GM19463 (cell line): ENCODE measurements around the gene EPX.

Source experiments
- ATAC-seq: cut with Tn5 transposase; IDR thresholded peaks from one replicate; pipeline ENCODE4 v1.9.1; 2021; ENCODE audit warnings: mild to moderate bottlenecking, moderate library complexity; ENCODE audit not compliant: unreplicated experiment

Gene EPX

GRCh38 chr17:58224315-58224714 lies 31.8 kb downstream of the EPX start:
- no peak for ATAC-seq

- no peak for ATAC-seq
These were observed 35.2 kb downstream of the EPX start for GRCh38 chr17:58227733-58228132.

GRCh38 chr17:58228679-58229078 lies 36.2 kb downstream of the EPX start:
- no peak for ATAC-seq

- ATAC-seq: no peak
These were observed 36.9 kb downstream of the EPX start for GRCh38 chr17:58229384-58229783.

GRCh38 chr17:58229881-58230280 lies 37.4 kb downstream of the EPX start:
- ATAC-seq: no peak

- no peak for ATAC-seq
These were observed 39.1 kb downstream of the EPX start for GRCh38 chr17:58231641-58232040.

GRCh38 chr17:58232707-58233156 lies 40.2 kb downstream of the EPX start:
- ATAC-seq: peak; percentile 86

GRCh38 chr17:58233543-58233942 lies 41.0 kb downstream of the EPX start:
- peak; percentile 55 for ATAC-seq

- ATAC-seq: no peak
These were observed 42.0 kb downstream of the EPX start for GRCh38 chr17:58234512-58234911.

GRCh38 chr17:58235821-58236220 lies 43.3 kb downstream of the EPX start:
- no peak for ATAC-seq

GRCh38 chr17:58236394-58236793 lies 43.9 kb downstream of the EPX start:
- ATAC-seq: no peak

GRCh38 chr17:58238147-58238634 lies 45.7 kb downstream of the EPX start, which contains the start of gene LPO:
LPO (plus strand) TSS chr17:58238584; CDS start chr17:58242980, 4,396 bp downstream.
- no peak for ATAC-seq

- no peak for ATAC-seq
These were observed 47.5 kb downstream of the EPX start for GRCh38 chr17:58239987-58240386.

GRCh38 chr17:58242171-58242784 lies 49.8 kb downstream of the EPX start:
- no peak for ATAC-seq

- no peak for ATAC-seq
These were observed 52.4 kb downstream of the EPX start for GRCh38 chr17:58244963-58245362.

GRCh38 chr17:58245428-58246103 lies 53.0 kb downstream of the EPX start:
- no peak for ATAC-seq

- no peak for ATAC-seq
These were observed 53.7 kb downstream of the EPX start for GRCh38 chr17:58246104-58246740.

GRCh38 chr17:58246781-58247180 lies 54.3 kb downstream of the EPX start:
- ATAC-seq: no peak

- ATAC-seq: no peak
These were observed 55.2 kb downstream of the EPX start for GRCh38 chr17:58247511-58248363.

GRCh38 chr17:58248955-58249269 lies 56.4 kb downstream of the EPX start:
- no peak for ATAC-seq
